IMR-90 (cell line): ENCODE data around the gene PITPNB. TPM values are rescaled to one million over a fixed set of nuclear protein-coding genes. Genes with fewer than 3 reads are reported as not detected.

Experiments
- ATAC-seq: fragments of 200-7000 bp; cut with Tn5 transposase; 2 replicates; pipeline ENCODE4 v1.9.1; 2020; ENCODE audit warnings: low read depth, mild to moderate bottlenecking, moderate library complexity
- BruUV-seq: library from RNA; stranded (reverse); fragments of 400-500 nt; replicated peaks from 2 replicates; lab custom pipeline; 2021; lab: Mats Ljungman, UMichigan
- CTCF ChIA-PET: fragments of 300-600 bp; formaldehyde crosslinking; extraction: SDS; loops from one replicate; lab custom pipeline; 2021; ENCODE audit warnings: antibody characterized with exemption; lab: Yijun Ruan, JAX
- POLR2A ChIA-PET: fragments of 300-600 bp; sonication (Branson Sonifier 250); formaldehyde crosslinking; loops from one replicate; lab custom pipeline; 2022; ENCODE audit warnings: antibody characterized with exemption; ENCODE audit not compliant: unreplicated experiment; lab: Charles Lee
- DNase-seq: peaks from one replicate; pipeline ENCODE4 v3.0.0; 2013
- H2AFZ ChIP-seq: replicated peaks from 2 replicates; pipeline ENCODE3; 2013; ENCODE audit warnings: low read length, mild to moderate bottlenecking; ENCODE audit not compliant: poor library complexity
- H2AK5ac ChIP-seq: 2 replicates; pipeline ENCODE4 v1.6.1; 2013; ENCODE audit warnings: low read depth, low read length, inconsistent platforms
- H2AK9ac ChIP-seq: replicated peaks from 2 replicates; pipeline ENCODE3; 2013; ENCODE audit warnings: mild to moderate bottlenecking, low read depth, low read length, moderate library complexity; ENCODE audit not compliant: poor library complexity
- H2BK120ac ChIP-seq: 2 replicates; pipeline ENCODE4 v1.6.1; 2013; ENCODE audit warnings: low read depth, low read length, inconsistent platforms
- H2BK15ac ChIP-seq: 3 replicates; pipeline ENCODE4 v1.6.1; 2013; ENCODE audit warnings: low read depth, low read length, inconsistent platforms
- H2BK20ac ChIP-seq: 2 replicates; pipeline ENCODE4 v1.6.1; 2013; ENCODE audit warnings: low read depth, mild to moderate bottlenecking, inconsistent platforms, low read length, moderate library complexity
- H2BK5ac ChIP-seq: 2 replicates; pipeline ENCODE4 v1.6.1; 2013; ENCODE audit warnings: mild to moderate bottlenecking, low read depth, low read length, inconsistent platforms; ENCODE audit not compliant: poor library complexity, severe bottlenecking
- H3K14ac ChIP-seq: replicated peaks from 2 replicates; pipeline ENCODE4 v1.6.1; 2013; ENCODE audit warnings: low read depth, low read length, inconsistent platforms
- H3K18ac ChIP-seq: 2 replicates; pipeline ENCODE4 v1.6.1; 2013; ENCODE audit warnings: low read depth, low read length, control low read depth
- H3K23ac ChIP-seq: 2 replicates; pipeline ENCODE4 v1.6.1; 2013; ENCODE audit warnings: low read depth, low read length, inconsistent platforms
- H3K27ac ChIP-seq: 2 replicates; pipeline ENCODE4 v1.5.1; 2013; ENCODE audit warnings: mild to moderate bottlenecking, control low read depth, low read length; ENCODE audit not compliant: insufficient read depth
- H3K27me3 ChIP-seq: 2 replicates; pipeline ENCODE4 v1.6.1; 2013; ENCODE audit warnings: low read length; ENCODE audit not compliant: control insufficient read depth, insufficient read depth
- H3K36me3 ChIP-seq: 2 replicates; pipeline ENCODE4 v1.6.1; 2013; ENCODE audit warnings: low read length, mixed read lengths; ENCODE audit not compliant: control insufficient read depth, insufficient read depth
- H3K4ac ChIP-seq: 2 replicates; pipeline ENCODE4 v1.6.1; 2013; ENCODE audit warnings: low read depth, low read length, inconsistent platforms
- H3K4me1 ChIP-seq: 2 replicates; pipeline ENCODE4 v1.6.1; 2013; ENCODE audit warnings: low read length, mixed read lengths; ENCODE audit not compliant: control insufficient read depth, insufficient read depth
- H3K4me2 ChIP-seq: 2 replicates; pipeline ENCODE4 v1.6.1; 2013; ENCODE audit warnings: low read depth, mild to moderate bottlenecking, control low read depth, low read length, moderate library complexity
- H3K4me3 ChIP-seq: 2 replicates; pipeline ENCODE4 v1.5.1; 2013; ENCODE audit warnings: low read depth, mild to moderate bottlenecking, control low read depth, low read length, moderate library complexity; ENCODE audit not compliant: insufficient read depth
- H3K56ac ChIP-seq: 2 replicates; pipeline ENCODE4 v1.6.1; 2013; ENCODE audit warnings: low read length, inconsistent platforms; ENCODE audit not compliant: insufficient read depth; ENCODE audit errors: extremely low read depth
- H3K79me1 ChIP-seq, 2 experiments: 2 replicates each; pipeline ENCODE4 v1.6.1; 2013; ENCODE audit warnings: low read length in 2 of 2, inconsistent platforms in 1 of 2, low read depth in 1 of 2
- H3K9ac ChIP-seq: 2 replicates; pipeline ENCODE4 v1.6.1; 2013; ENCODE audit warnings: low read depth, low read length, control low read depth
- H3K9me1 ChIP-seq: 2 replicates; pipeline ENCODE4 v1.6.1; 2013; ENCODE audit warnings: low read length, inconsistent platforms; ENCODE audit not compliant: insufficient read depth
- H3K9me3 ChIP-seq: 2 replicates; pipeline ENCODE4 v1.6.1; 2013; ENCODE audit warnings: low read length; ENCODE audit not compliant: control insufficient read depth, insufficient read depth
- H4K20me1 ChIP-seq: 2 replicates; pipeline ENCODE4 v1.6.1; 2013; ENCODE audit warnings: low read length, inconsistent platforms; ENCODE audit not compliant: insufficient read depth
- H4K5ac ChIP-seq: 2 replicates; pipeline ENCODE4 v1.6.1; 2013; ENCODE audit warnings: mild to moderate bottlenecking, low read depth, low read length, control low read depth
- H4K8ac ChIP-seq, 2 experiments: 2 replicates each; pipeline ENCODE4 v1.6.1; 2013; ENCODE audit warnings: low read depth in 2 of 2, low read length in 2 of 2, control low read depth in 1 of 2, inconsistent platforms in 1 of 2
- H4K91ac ChIP-seq: 2 replicates; pipeline ENCODE4 v1.6.1; 2013; ENCODE audit warnings: low read depth, low read length, inconsistent platforms; ENCODE audit not compliant: insufficient read depth
- BHLHE40 ChIP-seq: fragments of 150-350 bp; IDR thresholded peaks from 2 replicates; pipeline ENCODE4 v1.6.1; 2016; ENCODE audit warnings: mild to moderate bottlenecking, low read depth, low read length
- CEBPB ChIP-seq: IDR thresholded peaks from 2 replicates; pipeline ENCODE4 v1.6.1; 2012; ENCODE audit warnings: low read depth, low read length, improper control_type of control experiment
- CHD1 ChIP-seq: IDR thresholded peaks from 2 replicates; pipeline ENCODE4 v1.6.1; 2012; ENCODE audit warnings: low read depth, low read length, improper control_type of control experiment
- FOS ChIP-seq: fragments of 150-350 bp; IDR thresholded peaks from 2 replicates; pipeline ENCODE4 v1.6.1; 2016; ENCODE audit warnings: low read depth, low read length
- MAFK ChIP-seq: IDR thresholded peaks from 2 replicates; pipeline ENCODE4 v1.6.1; 2012; ENCODE audit warnings: low read depth, low read length, improper control_type of control experiment
- MAZ ChIP-seq: IDR thresholded peaks from 2 replicates; pipeline ENCODE4 v1.6.1; 2012; ENCODE audit warnings: low read depth, mild to moderate bottlenecking, low read length, improper control_type of control experiment, moderate library complexity, borderline replicate concordance
- MXI1 ChIP-seq: IDR thresholded peaks from 2 replicates; pipeline ENCODE4 v1.6.1; 2012; ENCODE audit warnings: low read depth, mild to moderate bottlenecking, low read length, moderate library complexity, borderline replicate concordance
- NFE2L2 ChIP-seq: fragments of 150-350 bp; IDR thresholded peaks from 2 replicates; pipeline ENCODE4 v1.6.1; 2016; ENCODE audit warnings: low read depth, mild to moderate bottlenecking, low read length
- POLR2A ChIP-seq: IDR thresholded peaks from 2 replicates; pipeline ENCODE4 v1.6.1; 2012; ENCODE audit warnings: mild to moderate bottlenecking, low read depth, low read length
- RAD21 ChIP-seq: IDR thresholded peaks from 2 replicates; pipeline ENCODE4 v1.6.1; 2012; ENCODE audit warnings: low read length, improper control_type of control experiment
- RFX5 ChIP-seq: IDR thresholded peaks from 2 replicates; pipeline ENCODE4 v1.8.0; 2012; ENCODE audit warnings: low read depth, mild to moderate bottlenecking, low read length, moderate library complexity
- SMC3 ChIP-seq: fragments of 150-350 bp; IDR thresholded peaks from 2 replicates; pipeline ENCODE4 v1.6.1; 2016; ENCODE audit warnings: low read depth, mild to moderate bottlenecking, antibody characterized with exemption, low read length, moderate library complexity
- WGBS, 2 experiments: methylation state at CpG; one replicate each; pipeline versions ENCODE4 v1.1.5 to v1.1.7; 2013; ENCODE audit warnings: missing lambda C conversion rate in 2 of 2; ENCODE audit not compliant: insufficient read length in 1 of 2; ENCODE audit errors: extremely low coverage in 2 of 2; 5-methylcytosine and 5-hydroxymethylcytosine counted together
- dilution Hi-C: fragments of 300-500 bp; cut with HindIII; formaldehyde crosslinking; loops from one replicate; pipeline ENCODE4 v1.14.3; 2018; ENCODE audit warnings: low sequenced_read_pairs; ENCODE audit not compliant: unreplicated experiment
- in situ Hi-C: fragments of 300-500 bp; cut with MboI; formaldehyde crosslinking; loops from 3 replicates; pipeline ENCODE4 v1.14.3; 2019; ENCODE audit warnings: low sequenced_read_pairs, inconsistent platforms, mixed read lengths
- intact Hi-C: fragments of 100-400 bp; cut with micrococcal nuclease; formaldehyde crosslinking; loops from 2 replicates; pipeline ENCODE4 v1.10.0; 2022
- polyA plus RNA-seq, 3 experiments: library from polyadenylated mRNA; depleted of rRNA; stranded (reverse); fragments of >200 nt; gene quantifications; 2 replicates each; pipeline ENCODE4 v1.2.3, GENCODE V29; 2012; ENCODE audit warnings: low replicate concordance in 1 of 3
- total RNA-seq: library from RNA; depleted of rRNA; stranded (reverse); fragments of >200 nt; gene quantifications from 2 replicates; pipeline ENCODE4 v1.2.3, GENCODE V29; 2012
- TF ChIP-seq, protein P1 (sequence below): fragments of 150-350 bp; IDR thresholded peaks from 2 replicates; pipeline ENCODE4 v1.6.1; 2016; ENCODE audit warnings: low read depth, mild to moderate bottlenecking, low read length, moderate library complexity, borderline replicate concordance
- TF ChIP-seq, protein P2 (sequence below): fragments of 150-350 bp; IDR thresholded peaks from 2 replicates; pipeline ENCODE4 v1.6.1; 2017; ENCODE audit warnings: mild to moderate bottlenecking, antibody characterized with exemption, low read length, low read depth
- TF ChIP-seq, protein P3 (sequence below): conservative IDR thresholded peaks from 2 replicates; pipeline ENCODE4 v1.5.1; 2012; ENCODE audit warnings: mild to moderate bottlenecking, low read depth, low read length, improper control_type of control experiment

The PITPNB gene
- total and polyA plus RNA-seq, 2 of the 4 experiments (the other 2 are of a cell fraction) = 19.7 to 54.5 TPM

DNA sequence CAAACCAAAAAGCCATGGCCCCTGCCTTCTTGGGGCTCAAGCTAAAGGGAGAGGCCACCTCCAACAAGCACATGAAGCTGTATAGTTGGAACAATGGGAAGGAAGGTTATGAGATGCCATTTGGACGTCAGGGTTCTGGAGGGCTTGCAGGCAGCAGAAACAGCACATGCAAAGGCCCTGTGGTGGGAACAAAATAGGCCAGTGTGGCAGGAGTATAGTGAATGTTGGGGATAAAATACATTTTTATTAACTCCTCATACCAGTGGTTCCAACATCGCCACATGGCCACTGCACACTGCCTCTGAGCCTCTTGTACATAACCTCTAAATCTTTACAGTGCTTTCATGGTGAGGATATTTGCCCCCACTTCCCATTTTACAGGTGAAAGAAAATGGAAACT lies 85.3 kb downstream of the PITPNB start:
- dilution Hi-C loops (no loop called here), in situ Hi-C loops (no loop called here), intact Hi-C loops (no loop called here)
- DNase-seq (no peak), ATAC-seq (no peak)
- no peak overlapping the region for H3K23ac ChIP-seq
- no peak overlapping the region for H2BK120ac ChIP-seq
- CTCF ChIA-PET = no interaction called here
- no peak overlapping the region for H3K9ac ChIP-seq
- no peak overlapping the region for H3K18ac ChIP-seq
- no peak overlapping the region for H4K8ac ChIP-seq
- no peak overlapping the region for H2BK20ac ChIP-seq
- BruUV-seq = no TSS peak
- peaks cover 3% of the 10 kb centered on the region; the same call in 1 of the 2 replicates for H3K9me3 ChIP-seq
- H2AFZ ChIP-seq = no peak overlapping the region
- no peak overlapping the region for H3K14ac ChIP-seq
- no peak overlapping the region for H4K91ac ChIP-seq
- H2BK5ac ChIP-seq = no peak overlapping the region
- no peak overlapping the region for H3K4me3 ChIP-seq
- H3K56ac ChIP-seq = no peak overlapping the region
- H3K4me1 ChIP-seq = peaks cover 5% of the 10 kb centered on the region; the same call in 1 of the 2 replicates
- H3K4me2 ChIP-seq = no peak overlapping the region
- POLR2A ChIA-PET = no interaction called here
- no peak overlapping the region for H2AK5ac ChIP-seq
- H2BK15ac ChIP-seq = no peak overlapping the region
- no CpG with 5 or more reads among the region's 2 CpGs for WGBS, 2 experiments
- no peaks in the 10 kb centered on the region for H4K20me1 ChIP-seq
- no peaks in the 10 kb centered on the region for H3K36me3 ChIP-seq
- H3K27me3 ChIP-seq = no peaks in the 10 kb centered on the region
- no peaks in the 10 kb centered on the region for H3K79me1 ChIP-seq
- peaks cover 7% of the 10 kb centered on the region for H3K9me1 ChIP-seq
- TF ChIP-seq CHD1 (no peak), BHLHE40 (no peak), RAD21 (no peak), CEBPB (no peak), FOS (no peak), MAZ (no peak), NFE2L2 (no peak), MAFK (no peak), RFX5 (no peak), POLR2A (no peak), SMC3 (no peak), MXI1 (no peak)
- TF ChIP-seq, protein P1, sequence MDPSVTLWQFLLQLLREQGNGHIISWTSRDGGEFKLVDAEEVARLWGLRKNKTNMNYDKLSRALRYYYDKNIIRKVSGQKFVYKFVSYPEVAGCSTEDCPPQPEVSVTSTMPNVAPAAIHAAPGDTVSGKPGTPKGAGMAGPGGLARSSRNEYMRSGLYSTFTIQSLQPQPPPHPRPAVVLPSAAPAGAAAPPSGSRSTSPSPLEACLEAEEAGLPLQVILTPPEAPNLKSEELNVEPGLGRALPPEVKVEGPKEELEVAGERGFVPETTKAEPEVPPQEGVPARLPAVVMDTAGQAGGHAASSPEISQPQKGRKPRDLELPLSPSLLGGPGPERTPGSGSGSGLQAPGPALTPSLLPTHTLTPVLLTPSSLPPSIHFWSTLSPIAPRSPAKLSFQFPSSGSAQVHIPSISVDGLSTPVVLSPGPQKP = no peak
- TF ChIP-seq, protein P2, sequence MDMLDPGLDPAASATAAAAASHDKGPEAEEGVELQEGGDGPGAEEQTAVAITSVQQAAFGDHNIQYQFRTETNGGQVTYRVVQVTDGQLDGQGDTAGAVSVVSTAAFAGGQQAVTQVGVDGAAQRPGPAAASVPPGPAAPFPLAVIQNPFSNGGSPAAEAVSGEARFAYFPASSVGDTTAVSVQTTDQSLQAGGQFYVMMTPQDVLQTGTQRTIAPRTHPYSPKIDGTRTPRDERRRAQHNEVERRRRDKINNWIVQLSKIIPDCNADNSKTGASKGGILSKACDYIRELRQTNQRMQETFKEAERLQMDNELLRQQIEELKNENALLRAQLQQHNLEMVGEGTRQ = no peak
- TF ChIP-seq, protein P3, sequence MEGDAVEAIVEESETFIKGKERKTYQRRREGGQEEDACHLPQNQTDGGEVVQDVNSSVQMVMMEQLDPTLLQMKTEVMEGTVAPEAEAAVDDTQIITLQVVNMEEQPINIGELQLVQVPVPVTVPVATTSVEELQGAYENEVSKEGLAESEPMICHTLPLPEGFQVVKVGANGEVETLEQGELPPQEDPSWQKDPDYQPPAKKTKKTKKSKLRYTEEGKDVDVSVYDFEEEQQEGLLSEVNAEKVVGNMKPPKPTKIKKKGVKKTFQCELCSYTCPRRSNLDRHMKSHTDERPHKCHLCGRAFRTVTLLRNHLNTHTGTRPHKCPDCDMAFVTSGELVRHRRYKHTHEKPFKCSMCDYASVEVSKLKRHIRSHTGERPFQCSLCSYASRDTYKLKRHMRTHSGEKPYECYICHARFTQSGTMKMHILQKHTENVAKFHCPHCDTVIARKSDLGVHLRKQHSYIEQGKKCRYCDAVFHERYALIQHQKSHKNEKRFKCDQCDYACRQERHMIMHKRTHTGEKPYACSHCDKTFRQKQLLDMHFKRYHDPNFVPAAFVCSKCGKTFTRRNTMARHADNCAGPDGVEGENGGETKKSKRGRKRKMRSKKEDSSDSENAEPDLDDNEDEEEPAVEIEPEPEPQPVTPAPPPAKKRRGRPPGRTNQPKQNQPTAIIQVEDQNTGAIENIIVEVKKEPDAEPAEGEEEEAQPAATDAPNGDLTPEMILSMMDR = no peak
- H4K5ac ChIP-seq = no peak overlapping the region
- H3K27ac ChIP-seq = no peak overlapping the region
- H3K4ac ChIP-seq = no peak overlapping the region
- H2AK9ac ChIP-seq = no peak overlapping the region
